GM19324 (cell line): Measurements from ENCODE around the gene TXNRD1.
"Not testable (repeated sequence)": the region's sequence is repeated elsewhere in the genome, so short reads cannot be mapped to it uniquely, and the experiment has no call there.

Source experiments
- ATAC-seq: cut with Tn5 transposase; IDR thresholded peaks from one replicate; pipeline ENCODE4 v1.9.1; 2021; ENCODE audit warnings: mild to moderate bottlenecking, moderate library complexity; ENCODE audit not compliant: unreplicated experiment, low FRiP score

The TXNRD1 gene

GRCh38 chr12:104215638-104216297 lies at the start of gene TXNRD1:
Gene TXNRD1, plus strand, starts transcription at chr12:104215779. Its CDS starts 24 bp downstream, at chr12:104215803.
- ATAC-seq, result peak; percentile 91

DNA sequence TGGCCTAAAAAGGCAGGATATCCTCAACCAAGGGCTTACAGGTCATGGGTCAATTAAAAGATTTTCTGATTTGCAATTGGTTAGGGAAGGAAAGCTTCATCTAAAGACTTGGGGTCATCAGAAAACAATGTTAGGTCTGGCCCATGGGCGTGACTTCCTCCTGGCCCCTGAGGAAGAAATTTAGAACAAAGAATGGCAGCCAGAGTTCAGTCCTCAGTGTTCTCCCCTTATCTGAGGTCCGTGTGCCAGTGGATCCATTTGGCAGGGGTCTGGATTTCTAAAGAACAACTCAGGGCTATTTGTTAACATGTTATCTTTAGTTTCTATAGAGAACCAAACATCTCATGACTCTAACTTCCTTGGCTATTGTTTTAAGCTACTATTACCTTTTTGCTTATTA lies 49.8 kb upstream of the TXNRD1 start:
- ATAC-seq, result no peak

GRCh38 chr12:104166465-104166864 lies 49.1 kb upstream of the TXNRD1 start:
- ATAC-seq, result no peak

GRCh38 chr12:104167519-104168458 lies 47.8 kb upstream of the TXNRD1 start:
- ATAC-seq, result no peak

GRCh38 chr12:104168596-104168995 lies 47.0 kb upstream of the TXNRD1 start:
- ATAC-seq, result no peak

GRCh38 chr12:104171785-104172569 lies 43.6 kb upstream of the TXNRD1 start:
- ATAC-seq, result no peak

- ATAC-seq, result no peak
Measured at GRCh38 chr12:104172570-104172947, 43.0 kb upstream of the TXNRD1 start.

DNA sequence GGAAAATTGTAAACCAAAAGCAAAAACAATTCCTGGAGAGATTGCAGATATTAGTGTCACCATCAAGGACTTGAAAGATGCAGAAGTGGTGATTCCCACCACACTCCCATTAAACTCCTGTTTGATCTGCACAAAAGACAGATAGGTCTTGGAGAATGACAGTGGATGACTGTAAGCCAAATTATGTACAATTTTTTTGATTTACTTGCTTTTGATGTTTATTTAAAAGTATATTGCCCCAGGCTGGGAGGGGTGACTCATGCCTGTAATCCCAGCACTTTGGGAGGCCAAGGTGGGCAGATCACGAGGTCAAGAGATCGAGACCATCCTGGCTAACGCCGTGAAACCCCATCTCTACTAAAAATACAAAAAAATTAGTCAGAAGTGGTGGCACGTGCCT lies 41.8 kb upstream of the TXNRD1 start:
- not testable (repeated sequence) for ATAC-seq

DNA sequence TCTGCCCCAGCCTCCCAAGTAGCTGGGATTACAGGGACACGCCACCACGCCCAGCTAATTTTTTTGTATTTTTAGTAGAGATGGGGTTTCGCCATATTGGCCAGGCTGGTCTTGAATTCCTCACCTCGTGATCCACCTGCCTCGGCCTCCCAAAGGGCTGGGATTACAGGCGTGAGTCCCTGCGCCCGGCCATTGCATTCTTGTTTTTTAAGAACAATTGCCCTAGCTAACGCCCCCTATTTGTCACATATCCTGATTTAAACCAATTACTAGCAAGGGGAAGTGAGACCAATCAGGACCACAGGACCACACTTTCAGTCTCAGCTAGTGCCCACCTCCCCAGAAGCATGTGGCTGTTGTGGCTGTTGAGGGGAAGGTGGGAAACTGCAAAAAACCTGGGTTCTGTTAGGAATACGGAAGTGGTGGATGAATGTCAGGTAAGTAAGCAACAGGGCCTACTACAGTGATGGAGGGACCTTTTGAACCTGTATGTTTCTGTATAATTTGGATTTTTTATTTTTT lies 39.8 kb upstream of the TXNRD1 start:
- ATAC-seq, result no peak

- ATAC-seq, result no peak
Measured at GRCh38 chr12:104177336-104177662, 38.3 kb upstream of the TXNRD1 start.

DNA sequence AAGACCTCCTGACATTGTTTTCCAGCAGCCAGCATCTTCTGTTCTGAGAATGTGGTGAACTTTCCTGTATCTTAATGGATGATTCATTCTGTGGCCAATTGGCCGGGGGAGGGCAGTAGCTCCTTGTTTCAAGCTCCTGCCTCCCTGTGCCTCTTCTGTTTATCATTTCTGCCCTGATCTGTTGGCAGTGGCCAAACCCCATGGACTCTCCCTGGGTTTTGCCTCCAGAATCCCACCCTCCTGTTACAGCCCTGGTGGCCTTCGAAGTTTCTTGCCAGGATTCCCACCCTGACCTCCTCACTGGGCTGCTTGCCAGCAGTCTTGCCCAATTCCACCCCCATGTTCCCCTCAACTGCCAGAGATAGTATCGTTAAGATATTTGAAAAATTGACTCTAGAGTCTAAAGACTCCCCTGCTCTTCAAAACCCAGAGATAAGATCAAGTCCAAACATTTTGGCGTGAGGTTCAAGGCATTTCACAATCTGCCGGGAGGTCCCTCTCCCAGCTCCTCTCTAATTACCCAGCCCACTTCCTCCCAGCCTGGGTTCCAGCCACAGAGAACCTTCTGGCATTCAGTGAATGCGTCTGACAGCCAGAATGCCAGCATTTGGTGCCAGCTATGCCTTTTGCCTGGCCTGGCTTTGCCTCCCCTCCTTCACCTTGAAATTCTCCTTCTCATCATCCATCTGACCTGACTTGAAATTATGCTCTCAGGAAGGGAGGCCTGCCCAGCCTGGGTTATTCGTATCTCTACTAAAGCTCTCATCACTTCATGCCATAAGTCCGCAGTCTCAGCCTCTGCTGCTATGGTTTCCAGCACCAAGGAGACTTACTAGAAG lies 37.7 kb upstream of the TXNRD1 start:
- ATAC-seq, result no peak

- no peak for ATAC-seq
Measured at GRCh38 chr12:104180374-104180773, 35.2 kb upstream of the TXNRD1 start.

- no peak for ATAC-seq
Measured at GRCh38 chr12:104181313-104181712, 34.3 kb upstream of the TXNRD1 start.

DNA sequence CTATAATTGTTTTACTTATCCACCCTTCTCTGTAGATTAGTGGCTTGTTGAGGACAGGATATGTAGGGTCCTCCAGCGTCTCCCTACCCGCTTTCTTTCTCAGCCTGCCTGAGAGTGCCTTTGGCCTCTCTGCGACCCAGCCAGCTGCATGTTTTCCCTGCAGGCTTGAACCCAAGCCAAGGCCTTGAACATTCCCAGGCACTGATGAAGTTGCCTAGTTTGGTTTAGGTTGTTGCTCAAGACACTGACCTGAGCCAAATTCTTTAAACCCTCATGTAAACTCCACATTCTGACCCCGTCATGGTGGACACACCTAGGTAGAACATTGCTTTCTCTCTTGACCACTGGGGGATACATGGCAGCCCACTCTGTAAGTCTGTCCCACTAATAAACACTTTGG lies 33.4 kb upstream of the TXNRD1 start:
- ATAC-seq, result no peak

DNA sequence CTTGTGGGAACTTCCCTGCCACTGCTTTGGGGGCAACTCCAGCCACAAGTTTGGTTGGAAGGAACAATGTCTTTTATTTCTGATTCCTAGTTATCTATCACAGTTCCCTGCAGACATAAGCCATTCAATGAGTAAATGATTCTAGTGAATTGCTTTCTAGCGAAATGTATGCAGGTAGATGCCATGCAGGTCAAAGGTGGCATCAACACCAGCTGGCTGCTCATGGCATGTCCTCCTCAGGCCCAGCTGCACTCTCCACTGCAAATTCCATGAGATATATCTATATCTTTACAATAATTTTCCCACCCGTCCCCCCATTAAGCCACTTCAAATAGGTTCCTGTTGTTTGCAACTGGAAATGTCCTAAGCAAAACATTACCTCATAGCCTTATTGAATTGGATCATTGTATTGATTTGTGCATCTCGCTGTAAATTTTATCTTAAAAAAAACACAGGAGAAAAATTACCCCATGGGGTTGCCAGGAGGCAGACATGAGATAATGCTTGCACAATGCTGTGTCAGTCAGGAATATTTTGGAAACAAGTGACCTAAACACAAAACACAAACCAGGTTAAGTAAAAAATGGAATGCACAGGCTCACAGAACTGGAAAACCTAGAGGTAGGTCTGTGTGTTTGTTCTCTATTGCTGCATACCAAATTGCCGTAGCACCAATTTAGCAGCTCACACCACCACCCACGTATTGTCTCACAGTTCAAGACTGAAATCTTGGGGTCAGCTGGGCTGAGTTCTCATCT lies 32.8 kb upstream of the TXNRD1 start:
- no peak for ATAC-seq

DNA sequence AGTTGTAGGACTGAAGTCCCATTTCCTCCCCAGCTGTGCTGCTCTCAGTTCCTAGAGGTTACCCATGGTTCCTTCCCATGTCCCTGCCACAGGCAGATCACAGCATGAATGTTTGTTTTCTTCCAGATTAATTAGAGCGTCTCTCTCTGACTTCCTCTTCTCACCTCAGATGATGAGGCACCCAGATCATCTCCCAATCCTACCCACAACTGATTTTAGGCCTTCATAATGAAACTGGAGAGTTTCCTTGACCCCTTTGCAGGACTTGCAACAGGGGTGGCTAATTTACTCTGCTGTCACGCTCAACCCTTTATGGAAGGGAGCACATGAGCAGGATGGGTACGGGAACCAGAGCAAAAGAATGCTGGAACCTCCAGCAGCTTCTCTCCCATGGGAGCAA lies 32.1 kb upstream of the TXNRD1 start:
- ATAC-seq, result no peak

DNA sequence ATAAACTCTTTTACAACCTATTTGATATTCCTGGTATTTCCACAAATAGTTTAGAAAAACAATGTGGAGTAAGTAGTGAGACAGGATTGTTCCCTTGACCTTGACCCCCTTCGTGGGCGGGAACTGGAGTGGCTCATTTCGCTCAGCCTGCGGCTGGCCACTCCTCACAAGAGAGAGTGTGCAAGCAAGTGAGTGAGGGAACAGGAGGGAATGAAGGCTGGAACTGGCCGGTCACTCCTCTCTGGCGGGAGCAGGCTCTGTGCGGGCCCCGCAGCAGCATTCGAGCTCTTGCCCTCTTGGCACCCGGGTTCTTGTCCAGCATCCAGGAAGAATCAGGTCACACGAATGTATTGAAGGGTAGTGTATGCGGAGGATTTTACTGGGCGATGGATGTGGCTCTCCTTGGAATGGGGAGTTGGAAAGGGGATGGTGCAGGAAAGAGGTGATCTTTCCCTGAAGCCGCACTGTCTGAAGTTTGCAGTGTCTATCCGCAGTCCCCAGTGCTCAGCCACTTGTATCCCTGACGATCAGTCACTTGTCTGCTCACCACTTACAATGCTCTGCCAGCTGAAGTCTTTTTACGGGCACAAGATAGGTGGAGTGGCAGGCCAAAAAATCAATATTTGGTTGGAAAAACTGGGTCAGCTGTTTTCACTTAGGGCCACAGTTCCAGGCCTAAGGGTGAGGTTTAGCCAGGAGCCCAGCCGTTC lies 28.0 kb upstream of the TXNRD1 start:
- ATAC-seq, result no peak

GRCh38 chr12:104188534-104188933 lies 27.0 kb upstream of the TXNRD1 start:
- no peak for ATAC-seq
